HEK293 (cell line): ENCODE results near the gene ZKSCAN5.

Experiments
- CTCF ChIA-PET: fragments of 350-600 bp; formaldehyde crosslinking; extraction: SDS; loops from one replicate; lab custom pipeline; 2021; ENCODE audit warnings: antibody characterized with exemption; lab: Yijun Ruan, JAX
- POLR2A ChIA-PET: fragments of 300-600 bp; formaldehyde crosslinking; extraction: SDS; loops from one replicate; lab custom pipeline; 2020; ENCODE audit warnings: antibody characterized with exemption, inconsistent platforms; lab: Yijun Ruan, JAX
- H3K27ac ChIP-seq: fragments of 200-500 bp; sonication (Bioruptor generic); 2 replicates; pipeline ENCODE4 v1.5.1; 2014; ENCODE audit warnings: low read depth, low read length, control low read depth, inconsistent platforms; ENCODE audit errors: extremely low read depth
- H3K36me3 ChIP-seq, 2 experiments: fragments of 200-500 bp in 1 of 2; sonication (Bioruptor generic) in 1 of 2; 1 replicate in 1 of 2; 2 replicates in 1 of 2; pipeline ENCODE4 v1.5.1; 2014 to 2017; ENCODE audit warnings: inconsistent platforms in 2 of 2, low read length in 2 of 2; ENCODE audit not compliant: control insufficient read depth in 2 of 2, insufficient read depth in 1 of 2
- H3K4me1 ChIP-seq: fragments of 200-500 bp; sonication (Bioruptor generic); 2 replicates; pipeline ENCODE4 v1.5.1; 2014; ENCODE audit warnings: mild to moderate bottlenecking, low read length, inconsistent platforms; ENCODE audit not compliant: control insufficient read depth, insufficient read depth
- H3K4me3 ChIP-seq: 2 replicates; pipeline ENCODE4 v1.5.1; 2011; ENCODE audit warnings: low read depth, mild to moderate bottlenecking, control low read depth, low read length, moderate library complexity
- H3K9me3 ChIP-seq: fragments of 200-500 bp; sonication (Bioruptor generic); 2 replicates; pipeline ENCODE4 v1.5.1; 2014; ENCODE audit warnings: low read depth, low read length, inconsistent platforms; ENCODE audit not compliant: control insufficient read depth, insufficient read depth
- KLF8 ChIP-seq: fragments of 450-650 bp; formaldehyde crosslinking; IDR thresholded peaks from 2 replicates; pipeline ENCODE4 v1.5.1; 2016; ENCODE audit warnings: missing biosample characterization, missing genetic modification characterization
- MEIS1 ChIP-seq: sonication (generic); formaldehyde crosslinking; IDR thresholded peaks from 2 replicates; pipeline ENCODE4 v1.8.1; 2022; ENCODE audit warnings: missing genetic modification reagents, mild to moderate bottlenecking, borderline replicate concordance
- ZBTB48 ChIP-seq: fragments of 450-650 bp; formaldehyde crosslinking; IDR thresholded peaks from 2 replicates; pipeline ENCODE4 v1.5.1; 2016; ENCODE audit warnings: missing biosample characterization, missing genetic modification characterization
- ZIC2 ChIP-seq: fragments of 450-650 bp; formaldehyde crosslinking; IDR thresholded peaks from 2 replicates; pipeline ENCODE4 v1.5.1; 2016; ENCODE audit warnings: missing biosample characterization, missing genetic modification characterization
- ZNF10 ChIP-seq: fragments of 450-650 bp; formaldehyde crosslinking; IDR thresholded peaks from 2 replicates; pipeline ENCODE4 v1.5.1; 2017; ENCODE audit warnings: missing biosample characterization, missing genetic modification characterization
- ZNF112 ChIP-seq: fragments of 450-650 bp; formaldehyde crosslinking; IDR thresholded peaks from 2 replicates; pipeline ENCODE4 v1.5.0; 2017; ENCODE audit warnings: missing biosample characterization, missing genetic modification characterization
- ZNF221 ChIP-seq: fragments of 450-650 bp; formaldehyde crosslinking; IDR thresholded peaks from 2 replicates; pipeline ENCODE4 v1.5.1; 2017; ENCODE audit warnings: missing biosample characterization, missing genetic modification characterization, borderline replicate concordance
- ZNF274 ChIP-seq, 2 experiments: fragments of 200-500 bp in 1 of 2; fragments of 450-650 bp in 1 of 2; sonication (Bioruptor generic) in 1 of 2; formaldehyde crosslinking in 1 of 2; IDR thresholded peaks; 2 replicates each; pipeline versions ENCODE4 v1.5.1 to v1.6.1; 2014 to 2016; ENCODE audit warnings: borderline replicate concordance in 1 of 2, inconsistent platforms in 1 of 2, low read length in 1 of 2, missing biosample characterization in 1 of 2, missing genetic modification characterization in 1 of 2
- ZNF335 ChIP-seq: fragments of 450-650 bp; formaldehyde crosslinking; conservative IDR thresholded peaks from 2 replicates; pipeline ENCODE4 v1.5.1; 2016; ENCODE audit warnings: missing biosample characterization, missing genetic modification characterization
- ZNF366 ChIP-seq: fragments of 450-650 bp; formaldehyde crosslinking; conservative IDR thresholded peaks from 2 replicates; pipeline ENCODE4 v1.5.1; 2016; ENCODE audit warnings: missing biosample characterization, missing genetic modification characterization
- ZNF416 ChIP-seq: fragments of 450-650 bp; formaldehyde crosslinking; IDR thresholded peaks from 2 replicates; pipeline ENCODE4 v1.5.1; 2016; ENCODE audit warnings: missing biosample characterization, missing genetic modification characterization
- ZNF423 ChIP-seq: fragments of 450-650 bp; formaldehyde crosslinking; IDR thresholded peaks from 2 replicates; pipeline ENCODE4 v1.5.1; 2016; ENCODE audit warnings: missing biosample characterization, missing genetic modification characterization
- ZNF555 ChIP-seq: fragments of 450-650 bp; formaldehyde crosslinking; conservative IDR thresholded peaks from 2 replicates; pipeline ENCODE4 v1.5.1; 2017; ENCODE audit warnings: missing biosample characterization, mild to moderate bottlenecking, missing genetic modification characterization, inconsistent platforms
- ZNF596 ChIP-seq: fragments of 450-650 bp; IDR thresholded peaks from 2 replicates; pipeline ENCODE4 v1.5.0; 2018; ENCODE audit warnings: missing biosample characterization, mild to moderate bottlenecking, missing genetic modification characterization, moderate library complexity
- ZNF610 ChIP-seq: fragments of 450-650 bp; formaldehyde crosslinking; IDR thresholded peaks from 2 replicates; pipeline ENCODE4 v1.5.1; 2016; ENCODE audit warnings: missing biosample characterization, missing genetic modification characterization, borderline replicate concordance
- ZNF624 ChIP-seq: fragments of 450-650 bp; formaldehyde crosslinking; IDR thresholded peaks from 2 replicates; pipeline ENCODE4 v1.5.1; 2017; ENCODE audit warnings: missing biosample characterization, missing genetic modification characterization
- ZNF776 ChIP-seq: fragments of 450-650 bp; formaldehyde crosslinking; IDR thresholded peaks from 2 replicates; pipeline ENCODE4 v1.5.0; 2017; ENCODE audit warnings: missing biosample characterization, missing genetic modification characterization, borderline replicate concordance
- ZSCAN16 ChIP-seq: fragments of 450-650 bp; formaldehyde crosslinking; IDR thresholded peaks from 2 replicates; pipeline ENCODE4 v1.5.1; 2016; ENCODE audit warnings: missing biosample characterization, missing genetic modification characterization
- TF ChIP-seq, protein P1 (sequence below): fragments of 450-650 bp; formaldehyde crosslinking; IDR thresholded peaks from 2 replicates; pipeline ENCODE4 v1.5.1; 2016; ENCODE audit warnings: missing biosample characterization, missing genetic modification characterization, borderline replicate concordance
- TF ChIP-seq, protein P2 (sequence below): fragments of 450-650 bp; IDR thresholded peaks from 2 replicates; pipeline ENCODE4 v1.5.1; 2018; ENCODE audit warnings: missing biosample characterization, mild to moderate bottlenecking, missing genetic modification characterization
- TF ChIP-seq, protein P3 (sequence below): fragments of 450-650 bp; formaldehyde crosslinking; IDR thresholded peaks from 2 replicates; pipeline ENCODE4 v1.5.1; 2016; ENCODE audit warnings: missing biosample characterization, missing genetic modification characterization
- TF ChIP-seq, protein P4 (sequence below): fragments of 450-650 bp; formaldehyde crosslinking; IDR thresholded peaks from 2 replicates; pipeline ENCODE4 v1.5.1; 2016; ENCODE audit warnings: missing biosample characterization, missing genetic modification characterization

The ZKSCAN5 gene

DNA sequence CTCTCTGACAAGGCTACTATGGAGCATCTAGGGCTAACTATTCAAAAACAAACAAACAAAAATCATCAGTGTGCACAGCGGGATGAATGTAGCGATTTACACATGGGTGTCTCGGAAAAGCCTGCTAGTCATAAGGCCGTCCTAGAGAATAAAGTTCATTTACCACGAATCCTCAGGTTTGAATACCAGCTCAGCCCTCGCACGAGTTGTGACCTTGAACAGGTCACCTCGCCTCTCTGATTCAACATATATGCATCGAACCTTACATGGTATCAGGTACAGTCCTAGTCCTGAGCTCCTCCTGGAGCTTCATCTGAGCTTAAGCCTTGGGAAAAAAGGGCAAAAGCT, 39.1 kb upstream of the ZKSCAN5 start:
- Histone ChIP-seq H3K4me1 (no peaks in the 10 kb centered on the region), H3K27ac (peak overlapping the region; percentile 76), H3K4me3 (peak overlapping the region; percentile 75), H3K9me3 (no peaks in the 10 kb centered on the region), H3K36me3 (peaks cover 13 to 21% of the 10 kb centered on the region in 2 experiments; a peak in 2 of 3 replicates)
- CTCF ChIA-PET, result interaction anchor here (1.0 kb wide), 1 partner anchor 152 kb away, joined by 3 read pairs; the partner anchor contains the start of gene ZSCAN25
- POLR2A ChIA-PET, result interaction anchor here (0.9 to 1.0 kb wide), 2 partner anchors 8 to 10 kb away, joined by 3 read pairs; no protein-coding TSS in a partner anchor
- TF ChIP-seq ZBTB48 (tag by site-specific recombination), result no peak
- TF ChIP-seq KLF8 (tag by site-specific recombination), result no peak
- TF ChIP-seq ZNF416 (tag by site-specific recombination), result no peak
- no peak for TF ChIP-seq ZNF776
- no peak for TF ChIP-seq ZSCAN16 (tag by site-specific recombination)
- TF ChIP-seq, protein P1, sequence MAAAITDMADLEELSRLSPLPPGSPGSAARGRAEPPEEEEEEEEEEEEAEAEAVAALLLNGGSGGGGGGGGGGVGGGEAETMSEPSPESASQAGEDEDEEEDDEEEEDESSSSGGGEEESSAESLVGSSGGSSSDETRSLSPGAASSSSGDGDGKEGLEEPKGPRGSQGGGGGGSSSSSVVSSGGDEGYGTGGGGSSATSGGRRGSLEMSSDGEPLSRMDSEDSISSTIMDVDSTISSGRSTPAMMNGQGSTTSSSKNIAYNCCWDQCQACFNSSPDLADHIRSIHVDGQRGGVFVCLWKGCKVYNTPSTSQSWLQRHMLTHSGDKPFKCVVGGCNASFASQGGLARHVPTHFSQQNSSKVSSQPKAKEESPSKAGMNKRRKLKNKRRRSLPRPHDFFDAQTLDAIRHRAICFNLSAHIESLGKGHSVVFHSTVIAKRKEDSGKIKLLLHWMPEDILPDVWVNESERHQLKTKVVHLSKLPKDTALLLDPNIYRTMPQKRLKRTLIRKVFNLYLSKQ (tag by site-specific recombination), result no peak
- no peak for TF ChIP-seq ZNF423
- TF ChIP-seq ZNF596, result no peak
- no peak for TF ChIP-seq ZNF112 (tag by site-specific recombination)
- no peak for TF ChIP-seq ZNF10 (tag by site-specific recombination)
- no peak for TF ChIP-seq ZNF555 (tag by site-specific recombination)
- TF ChIP-seq ZNF624 (tag by site-specific recombination), result no peak
- TF ChIP-seq ZNF610, result no peak
- TF ChIP-seq, protein P2, sequence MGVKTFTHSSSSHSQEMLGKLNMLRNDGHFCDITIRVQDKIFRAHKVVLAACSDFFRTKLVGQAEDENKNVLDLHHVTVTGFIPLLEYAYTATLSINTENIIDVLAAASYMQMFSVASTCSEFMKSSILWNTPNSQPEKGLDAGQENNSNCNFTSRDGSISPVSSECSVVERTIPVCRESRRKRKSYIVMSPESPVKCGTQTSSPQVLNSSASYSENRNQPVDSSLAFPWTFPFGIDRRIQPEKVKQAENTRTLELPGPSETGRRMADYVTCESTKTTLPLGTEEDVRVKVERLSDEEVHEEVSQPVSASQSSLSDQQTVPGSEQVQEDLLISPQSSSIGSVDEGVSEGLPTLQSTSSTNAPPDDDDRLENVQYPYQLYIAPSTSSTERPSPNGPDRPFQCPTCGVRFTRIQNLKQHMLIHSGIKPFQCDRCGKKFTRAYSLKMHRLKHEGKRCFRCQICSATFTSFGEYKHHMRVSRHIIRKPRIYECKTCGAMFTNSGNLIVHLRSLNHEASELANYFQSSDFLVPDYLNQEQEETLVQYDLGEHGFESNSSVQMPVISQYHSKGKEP (tag by site-specific recombination), result no peak
- no peak for TF ChIP-seq ZNF274 (IDR thresholded peaks at IDR 0.05; ENCODE audit: low read length)
- no peak for TF ChIP-seq ZNF274 (tag by site-specific recombination; IDR thresholded peaks at IDR 0.05; ENCODE audit: borderline replicate concordance)
- TF ChIP-seq ZIC2 (tag by site-specific recombination), result no peak
- TF ChIP-seq MEIS1 (CRISPR knock-in tag), result no peak

DNA sequence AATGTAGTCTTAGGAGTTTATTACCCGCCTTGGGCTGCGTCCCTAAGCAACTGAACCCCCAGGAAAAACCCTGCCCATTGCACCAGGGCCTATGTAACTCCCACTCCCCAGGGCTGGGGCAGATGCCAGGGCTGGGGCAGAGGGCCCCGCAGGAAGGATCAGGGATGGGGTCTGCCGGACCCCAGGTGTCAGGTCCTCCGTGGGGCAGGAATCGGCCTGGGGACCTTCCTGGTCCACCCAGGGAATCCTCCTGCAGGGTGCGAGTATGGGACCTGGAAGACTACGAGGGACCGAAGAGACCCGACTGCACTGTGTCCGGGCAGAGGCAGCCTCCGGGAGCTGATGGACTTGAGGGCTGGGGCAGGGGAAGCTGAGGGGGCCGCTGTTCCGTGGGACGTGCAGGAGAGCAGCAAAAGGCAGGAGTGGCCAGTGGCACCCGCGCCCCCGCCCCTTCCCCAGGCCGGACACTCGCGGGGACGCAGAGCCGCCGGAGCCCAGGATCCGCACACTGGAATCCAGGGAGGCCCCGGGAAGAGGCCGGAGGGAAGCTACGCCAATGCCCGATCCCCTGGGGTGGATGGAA, 36.0 kb upstream of the ZKSCAN5 start:
- H3K27ac ChIP-seq, result no peak overlapping the region
- peaks cover 7% of the 10 kb centered on the region in 2 experiments; a peak in 2 of 3 replicates for H3K36me3 ChIP-seq
- H3K4me3 ChIP-seq, result no peak overlapping the region
- TF ChIP-seq, protein P2 (tag by site-specific recombination), result no peak
- TF ChIP-seq ZNF366 (no peak), ZNF112 (tag by site-specific recombination) (no peak), ZNF335 (tag by site-specific recombination) (no peak), ZNF221 (tag by site-specific recombination) (no peak)
- TF ChIP-seq, protein P3, sequence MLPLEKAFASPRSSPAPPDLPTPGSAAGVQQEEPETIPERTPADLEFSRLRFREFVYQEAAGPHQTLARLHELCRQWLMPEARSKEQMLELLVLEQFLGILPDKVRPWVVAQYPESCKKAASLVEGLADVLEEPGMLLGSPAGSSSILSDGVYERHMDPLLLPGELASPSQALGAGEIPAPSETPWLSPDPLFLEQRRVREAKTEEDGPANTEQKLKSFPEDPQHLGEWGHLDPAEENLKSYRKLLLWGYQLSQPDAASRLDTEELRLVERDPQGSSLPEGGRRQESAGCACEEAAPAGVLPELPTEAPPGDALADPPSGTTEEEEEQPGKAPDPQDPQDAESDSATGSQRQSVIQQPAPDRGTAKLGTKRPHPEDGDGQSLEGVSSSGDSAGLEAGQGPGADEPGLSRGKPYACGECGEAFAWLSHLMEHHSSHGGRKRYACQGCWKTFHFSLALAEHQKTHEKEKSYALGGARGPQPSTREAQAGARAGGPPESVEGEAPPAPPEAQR (tag by site-specific recombination), result no peak
- TF ChIP-seq, protein P4, sequence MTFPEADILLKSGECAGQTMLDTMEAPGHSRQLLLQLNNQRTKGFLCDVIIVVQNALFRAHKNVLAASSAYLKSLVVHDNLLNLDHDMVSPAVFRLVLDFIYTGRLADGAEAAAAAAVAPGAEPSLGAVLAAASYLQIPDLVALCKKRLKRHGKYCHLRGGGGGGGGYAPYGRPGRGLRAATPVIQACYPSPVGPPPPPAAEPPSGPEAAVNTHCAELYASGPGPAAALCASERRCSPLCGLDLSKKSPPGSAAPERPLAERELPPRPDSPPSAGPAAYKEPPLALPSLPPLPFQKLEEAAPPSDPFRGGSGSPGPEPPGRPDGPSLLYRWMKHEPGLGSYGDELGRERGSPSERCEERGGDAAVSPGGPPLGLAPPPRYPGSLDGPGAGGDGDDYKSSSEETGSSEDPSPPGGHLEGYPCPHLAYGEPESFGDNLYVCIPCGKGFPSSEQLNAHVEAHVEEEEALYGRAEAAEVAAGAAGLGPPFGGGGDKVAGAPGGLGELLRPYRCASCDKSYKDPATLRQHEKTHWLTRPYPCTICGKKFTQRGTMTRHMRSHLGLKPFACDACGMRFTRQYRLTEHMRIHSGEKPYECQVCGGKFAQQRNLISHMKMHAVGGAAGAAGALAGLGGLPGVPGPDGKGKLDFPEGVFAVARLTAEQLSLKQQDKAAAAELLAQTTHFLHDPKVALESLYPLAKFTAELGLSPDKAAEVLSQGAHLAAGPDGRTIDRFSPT (tag by site-specific recombination), result no peak
- TF ChIP-seq, all 188 proteins: peak for 0
- ChIA-PET CTCF (no interaction called here), POLR2A (no interaction called here)
- no peaks in the 10 kb centered on the region for H3K4me1 ChIP-seq
- H3K9me3 ChIP-seq, result no peaks in the 10 kb centered on the region
